H9 (cell line): ENCODE data around the gene DUT. TPM values are rescaled to one million over a fixed set of nuclear protein-coding genes. Genes with fewer than 3 reads are reported as not detected.

ENCODE experiments used
- DNase-seq: peaks from one replicate; pipeline ENCODE4 v3.0.0-alpha.2; 2017
- H2AFZ ChIP-seq: one replicate; pipeline ENCODE4 v1.6.1; 2013; ENCODE audit warnings: mild to moderate bottlenecking, low read length, control low read depth, moderate library complexity
- H2AK5ac ChIP-seq: 2 replicates; pipeline ENCODE4 v1.6.1; 2013; ENCODE audit warnings: low read length, control low read depth, mixed read lengths; ENCODE audit not compliant: insufficient read length
- H2BK120ac ChIP-seq: one replicate; pipeline ENCODE4 v1.6.1; 2013; ENCODE audit warnings: low read depth, mild to moderate bottlenecking, low read length, control low read depth, inconsistent platforms; ENCODE audit not compliant: poor library complexity, severe bottlenecking
- H2BK12ac ChIP-seq: 2 replicates; pipeline ENCODE4 v1.6.1; 2013; ENCODE audit warnings: low read length, control low read depth, mixed read lengths, low read depth; ENCODE audit not compliant: insufficient read length
- H2BK15ac ChIP-seq: 2 replicates; pipeline ENCODE4 v1.6.1; 2013; ENCODE audit warnings: low read depth, low read length, control low read depth
- H2BK20ac ChIP-seq: one replicate; pipeline ENCODE4 v1.6.1; 2013; ENCODE audit warnings: low read depth, mild to moderate bottlenecking, low read length, control low read depth, inconsistent platforms; ENCODE audit not compliant: poor library complexity, severe bottlenecking
- H2BK5ac ChIP-seq: 2 replicates; pipeline ENCODE4 v1.6.1; 2013; ENCODE audit warnings: low read length, control low read depth, mixed read lengths; ENCODE audit not compliant: insufficient read length
- H3K14ac ChIP-seq: 2 replicates; pipeline ENCODE4 v1.6.1; 2013; ENCODE audit warnings: low read length, control low read depth; ENCODE audit not compliant: insufficient read depth
- H3K18ac ChIP-seq: 2 replicates; pipeline ENCODE4 v1.6.1; 2013; ENCODE audit warnings: low read depth, mild to moderate bottlenecking, mixed read lengths, low read length, control low read depth; ENCODE audit not compliant: insufficient read length
- H3K23ac ChIP-seq: 2 replicates; pipeline ENCODE4 v1.6.1; 2013; ENCODE audit warnings: low read length, control low read depth, mixed read lengths, low read depth; ENCODE audit not compliant: insufficient read length
- H3K23me2 ChIP-seq: 2 replicates; pipeline ENCODE4 v1.6.1; 2013; ENCODE audit warnings: low read depth, mild to moderate bottlenecking, mixed read lengths, low read length, control low read depth; ENCODE audit not compliant: insufficient read length, poor library complexity, severe bottlenecking
- H3K27ac ChIP-seq: 2 replicates; pipeline ENCODE4 v1.5.1; 2013; ENCODE audit warnings: low read length, control low read depth, mixed read lengths, low read depth; ENCODE audit not compliant: insufficient read length
- H3K27me3 ChIP-seq: 2 replicates; pipeline ENCODE4 v1.6.1; 2013; ENCODE audit warnings: low read length, control low read depth, inconsistent platforms; ENCODE audit not compliant: insufficient read depth
- H3K4ac ChIP-seq: 2 replicates; pipeline ENCODE4 v1.6.1; 2013; ENCODE audit warnings: low read depth, mild to moderate bottlenecking, control low read depth, inconsistent platforms, low read length, moderate library complexity
- H3K4me1 ChIP-seq: 2 replicates; pipeline ENCODE4 v1.6.1; 2013; ENCODE audit warnings: low read length, control low read depth, inconsistent platforms; ENCODE audit not compliant: insufficient read depth
- H3K4me2 ChIP-seq: 2 replicates; pipeline ENCODE4 v1.6.1; 2013; ENCODE audit warnings: low read length, control low read depth, mixed read lengths; ENCODE audit not compliant: insufficient read length, insufficient read depth
- H3K56ac ChIP-seq: 2 replicates; pipeline ENCODE4 v1.6.1; 2013; ENCODE audit warnings: low read depth, mild to moderate bottlenecking, mixed read lengths, low read length, control low read depth; ENCODE audit not compliant: insufficient read length
- H3K79me1 ChIP-seq: 2 replicates; pipeline ENCODE4 v1.6.1; 2013; ENCODE audit warnings: low read depth, mild to moderate bottlenecking, moderate library complexity, low read length, control low read depth, inconsistent platforms; ENCODE audit not compliant: insufficient read depth, poor library complexity, severe bottlenecking
- H3K79me2 ChIP-seq: 2 replicates; pipeline ENCODE4 v1.6.1; 2013; ENCODE audit warnings: low read length, control low read depth, inconsistent platforms; ENCODE audit not compliant: insufficient read depth
- H3K9ac ChIP-seq: 2 replicates; pipeline ENCODE4 v1.6.1; 2013; ENCODE audit warnings: low read length, control low read depth, mixed read lengths; ENCODE audit not compliant: insufficient read length; ENCODE audit errors: extremely low read depth
- H3K9me3 ChIP-seq: one replicate; pipeline ENCODE4 v1.6.1; 2013; ENCODE audit warnings: low read depth, low read length, inconsistent platforms; ENCODE audit not compliant: control insufficient read depth
- H3T11ph ChIP-seq: one replicate; pipeline ENCODE4 v1.6.1; 2013; ENCODE audit warnings: mild to moderate bottlenecking, low read length, control low read depth, inconsistent platforms
- H4K20me1 ChIP-seq: one replicate; pipeline ENCODE4 v1.6.1; 2013; ENCODE audit not compliant: control insufficient read depth, insufficient read length, insufficient read depth
- H4K5ac ChIP-seq: 2 replicates; pipeline ENCODE4 v1.6.1; 2013; ENCODE audit warnings: low read depth, mild to moderate bottlenecking, mixed read lengths, low read length, control low read depth; ENCODE audit not compliant: insufficient read length
- H4K8ac ChIP-seq: replicated peaks from 2 replicates; pipeline ENCODE4 v1.6.1; 2013; ENCODE audit warnings: low read length, control low read depth, mixed read lengths, low read depth; ENCODE audit not compliant: insufficient read length
- H4K91ac ChIP-seq: 2 replicates; pipeline ENCODE4 v1.6.1; 2013; ENCODE audit warnings: low read depth, mild to moderate bottlenecking, moderate library complexity, mixed read lengths, low read length, control low read depth; ENCODE audit not compliant: insufficient read length
- H3K27ac Mint-ChIP-seq, 3 experiments: 2 replicates in 2 of 3; 3 replicates in 1 of 3; pipeline ENCODE4 v1.8.0; 2020 to 2021; ENCODE audit warnings: mixed read lengths in 3 of 3, mild to moderate bottlenecking in 1 of 3, moderate library complexity in 1 of 3
- H3K27me3 Mint-ChIP-seq: 2 replicates; pipeline ENCODE4 v1.8.0; 2021; ENCODE audit warnings: low read depth, mild to moderate bottlenecking, moderate library complexity, mixed read lengths
- H3K36me3 Mint-ChIP-seq, 3 experiments: 2 replicates in 2 of 3; 3 replicates in 1 of 3; pipeline ENCODE4 v1.8.0; 2020 to 2021; ENCODE audit warnings: low read depth in 3 of 3, mixed read lengths in 3 of 3; ENCODE audit not compliant: insufficient read depth in 1 of 3
- H3K4me1 Mint-ChIP-seq, 2 experiments: 2 replicates each; pipeline ENCODE4 v1.8.0; 2020; ENCODE audit warnings: mixed read lengths in 2 of 2
- H3K4me3 Mint-ChIP-seq, 2 experiments: 2 replicates in 1 of 2; 3 replicates in 1 of 2; pipeline ENCODE4 v1.8.0; 2020 to 2021; ENCODE audit warnings: mild to moderate bottlenecking in 2 of 2, mixed read lengths in 2 of 2, moderate library complexity in 1 of 2
- H3K9me3 Mint-ChIP-seq, 2 experiments: 2 replicates in 1 of 2; 3 replicates in 1 of 2; pipeline ENCODE4 v1.8.0; 2020; ENCODE audit warnings: mild to moderate bottlenecking in 2 of 2, mixed read lengths in 2 of 2, moderate library complexity in 1 of 2
- CTCF ChIP-seq: fragments of 200-600 bp; sonication (generic); conservative IDR thresholded peaks from 3 replicates; pipeline ENCODE4 v1.8.0; 2021; ENCODE audit warnings: antibody characterized with exemption, mild to moderate bottlenecking
- WGBS: extraction: QIAGEN DNeasy Blood & Tissue Kit; methylation state at CpG from one replicate; pipeline ENCODE4 v1.1.7; 2013; ENCODE audit warnings: missing lambda C conversion rate, low lambda C conversion rate, mixed read lengths; ENCODE audit not compliant: insufficient read length; ENCODE audit errors: extremely low coverage; 5-methylcytosine and 5-hydroxymethylcytosine counted together
- total RNA-seq: library from RNA; stranded (reverse); gene quantifications from 2 replicates; pipeline ENCODE4 v1.2.1, GENCODE V29; 2021

Gene DUT
- total RNA-seq, 1 experiment from 2014 or later, result 137 TPM

GRCh38 chr15:48283396-48284145, 47.7 kb upstream of the DUT start:
- Histone ChIP-seq H4K91ac (no peak overlapping the region), H2BK5ac (no peak overlapping the region), H3K23me2 (no peaks in the 10 kb centered on the region), H2AK5ac (no peak overlapping the region), H3K4me1 (peaks cover 1% of the 10 kb centered on the region; the same call in 1 of the 2 replicates), H3K56ac (no peak overlapping the region), H4K5ac (no peak overlapping the region), H4K20me1 (no peaks in the 10 kb centered on the region), H2AFZ (peak overlapping the region; percentile 2), H3K27me3 (no peaks in the 10 kb centered on the region), H3T11ph (no peak overlapping the region), H3K9ac (no peak overlapping the region), H3K18ac (no peak overlapping the region), H3K79me1 (no peaks in the 10 kb centered on the region), H2BK20ac (no peak overlapping the region), H2BK120ac (no peak overlapping the region), H3K23ac (no peak overlapping the region), H3K4me2 (no peak overlapping the region), H3K9me3 (no peaks in the 10 kb centered on the region), H3K79me2 (no peaks in the 10 kb centered on the region), H2BK12ac (no peak overlapping the region), H3K27ac (no peak overlapping the region), H4K8ac (no peak overlapping the region), H2BK15ac (no peak overlapping the region), H3K4ac (no peak overlapping the region), H3K14ac (no peak overlapping the region)
- Mint-ChIP-seq H3K9me3 (no peaks in the 10 kb centered on the region), H3K27me3 (no peaks in the 10 kb centered on the region), H3K27ac (no peak overlapping the region), H3K4me3 (no peak overlapping the region), H3K4me1 (peaks cover 20 to 35% of the 10 kb centered on the region in 2 experiments), H3K36me3 (no peaks in the 10 kb centered on the region)
- no peak for TF ChIP-seq CTCF
- no CpG with 5 or more reads among the region's 6 CpGs for WGBS
- DNase-seq, result no peak
